Spleen (tissue), 11 donors: Measurements from ENCODE around the gene ATP4A. TPM values are rescaled to one million over a fixed set of nuclear protein-coding genes. Genes with fewer than 3 reads are reported as not detected.

Experiments used
- DNase-seq: peaks from one replicate; pipeline ENCODE4 v3.0.0-alpha.2; 2020
- H3K27ac ChIP-seq, 8 donors: fragments of 200-600 bp; sonication (generic) in 7 of 8; 1 replicate in 4 of 8; 2 replicates in 4 of 8; pipeline versions ENCODE4 v1.5.0 to v1.8.0; 2016 to 2021; ENCODE audit warnings: inconsistent platforms in 4 of 8, mild to moderate bottlenecking in 4 of 8, moderate library complexity in 1 of 8
- H3K27me3 ChIP-seq, 7 donors: fragments of 200-600 bp; sonication (generic) in 6 of 7; replicated peaks in 1 of 7; 1 replicate in 4 of 7; 2 replicates in 3 of 7; pipeline versions ENCODE4 v1.5.0 to v1.8.0; 2016 to 2021; ENCODE audit warnings: inconsistent platforms in 3 of 7, mild to moderate bottlenecking in 1 of 7
- H3K36me3 ChIP-seq, 6 donors: fragments of 200-600 bp; sonication (generic) in 5 of 6; 1 replicate in 4 of 6; 2 replicates in 2 of 6; pipeline versions ENCODE4 v1.5.0 to v1.8.0; 2016 to 2021; ENCODE audit warnings: inconsistent platforms in 2 of 6
- H3K4me1 ChIP-seq, 6 donors: fragments of 200-600 bp; sonication (generic) in 5 of 6; 1 replicate in 3 of 6; 2 replicates in 3 of 6; pipeline versions ENCODE4 v1.5.0 to v1.8.0; 2016 to 2021; ENCODE audit warnings: inconsistent platforms in 3 of 6
- H3K4me3 ChIP-seq, 8 donors: fragments of 200-600 bp; sonication (generic) in 7 of 8; 1 replicate in 4 of 8; 2 replicates in 4 of 8; pipeline versions ENCODE4 v1.5.0 to v1.8.0; 2016 to 2021; ENCODE audit warnings: inconsistent platforms in 4 of 8, mild to moderate bottlenecking in 4 of 8, moderate library complexity in 2 of 8
- H3K9me3 ChIP-seq, 8 donors: fragments of 200-600 bp; sonication (generic) in 7 of 8; 1 replicate in 4 of 8; 2 replicates in 4 of 8; pipeline versions ENCODE4 v1.5.0 to v1.8.0; 2016 to 2021; ENCODE audit warnings: inconsistent platforms in 4 of 8
- CTCF ChIP-seq, 11 experiments: fragments of 200-600 bp in 7 of 11; fragments of 450-650 bp in 4 of 11; sonication (generic) in 4 of 11; IDR thresholded peaks in 8 of 11; conservative IDR thresholded peaks in 3 of 11; 1 replicate in 7 of 11; 2 replicates in 4 of 11; pipeline versions ENCODE4 v1.4.0 to v1.8.0; 2016 to 2021; ENCODE audit warnings: antibody characterized with exemption in 11 of 11, inconsistent platforms in 4 of 11, mild to moderate bottlenecking in 1 of 11
- POLR2A ChIP-seq, 3 donors: fragments of 450-650 bp; IDR thresholded peaks; one replicate each; pipeline ENCODE4 v1.5.1; 2017; ENCODE audit warnings: antibody characterized with exemption in 3 of 3, mild to moderate bottlenecking in 1 of 3
- POLR2AphosphoS5 ChIP-seq, 3 donors: sonication (generic); formaldehyde crosslinking; IDR thresholded peaks; one replicate each; pipeline ENCODE4 v1.5.1; 2017; ENCODE audit warnings: antibody characterized with exemption in 3 of 3
- WGBS, 5 donors: extraction: QIAGEN DNeasy Blood & Tissue Kit in 3 of 5; methylation state at CpG; one replicate each; pipeline versions ENCODE4 v1.1.5 to v1.1.7; 2013 to 2018; 5-methylcytosine and 5-hydroxymethylcytosine counted together
- intact Hi-C: fragments of 100-400 bp; cut with DNase I; formaldehyde crosslinking; loops from one replicate; pipeline ENCODE4 v1.15.0; 2023; ENCODE audit warnings: low total_unique reads
- polyA plus RNA-seq, 3 donors: library from polyadenylated mRNA; stranded (reverse); fragments of 200-250 nt; gene quantifications; one replicate each; pipeline ENCODE4 v1.2.1, GENCODE V29; 2013
- total RNA-seq, 7 donors: library from RNA; depleted of rRNA in 3 of 7; stranded (reverse); fragments of >200 nt in 3 of 7; fragmentation: NEBNext Ultra II Directional in 4 of 7; extraction: Animal tissue kit (Norgen Biotek cat#: 25700) in 4 of 7; gene quantifications; one replicate each; pipeline versions ENCODE4 v1.1.0 to v1.2.1, GENCODE V29; 2016 to 2021
- donor health status: healthy with polysubstance abuse.
- donor health status: DM: no; HTN: no; CAD: no; lungs with moderate emphysema.
- donor health status: DM: no; HTN: no; CAD: no.
- donor health status: Bipolar disorder and iron deficiency.
- donor health status: healthy.
- donor health status: DM: no; HTN: no; CAD: no.
- donor health status: DM: yes; HTN: yes; CAD: no.

Gene ATP4A
- total and polyA plus RNA-seq, 10 donors, result not detected

DNA sequence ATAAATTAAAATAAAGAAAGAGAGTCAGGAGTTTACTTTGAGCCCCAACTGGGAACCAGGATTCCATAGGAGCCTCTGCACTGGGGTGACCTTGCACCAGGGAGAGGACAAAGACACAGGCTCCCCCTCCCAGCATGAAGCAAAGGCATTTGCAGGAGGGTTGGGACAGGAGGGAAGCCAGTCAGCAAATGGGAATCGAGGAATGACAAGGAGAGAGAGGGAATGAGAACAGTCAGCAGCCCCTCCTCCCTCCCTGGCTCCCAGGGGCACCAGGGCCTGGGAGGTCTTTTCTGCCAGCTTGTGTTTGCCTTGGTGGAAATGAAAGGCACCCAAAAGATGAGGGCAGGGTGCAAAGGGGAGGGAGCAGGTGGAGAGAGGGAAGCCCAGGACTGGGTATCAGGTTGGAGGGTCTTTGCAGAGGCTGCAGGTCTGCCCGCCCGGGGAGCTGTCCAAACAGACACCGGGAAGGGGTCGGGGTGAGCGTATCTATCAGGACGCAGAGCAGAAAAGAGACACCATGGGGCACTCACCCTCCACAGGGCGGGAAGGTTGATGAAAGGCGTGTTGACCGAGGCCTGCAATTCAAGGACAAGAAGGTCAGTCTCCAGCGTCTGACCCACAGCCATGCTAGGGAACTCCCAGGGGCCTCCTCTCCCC is 39.1 kb downstream of the ATP4A start:
- H3K27me3 ChIP-seq, result peaks cover 0 to 52% (median 3%) of the 10 kb centered on the region in 7 donors
- DNase-seq, result no peak
- no peaks in the 10 kb centered on the region for H3K9me3 ChIP-seq
- no peaks in the 10 kb centered on the region for H3K4me1 ChIP-seq
- H3K27ac ChIP-seq, result no peak overlapping the region
- no peak overlapping the region for H3K4me3 ChIP-seq
- WGBS, 5 donors, result 33 to 65% (median 56%) methylated on average over 8 to 11 of the region's 11 CpGs
- H3K36me3 ChIP-seq, result no peaks in the 10 kb centered on the region
- intact Hi-C loops, result no loop called here
- TF ChIP-seq POLR2A (IDR thresholded peaks at IDR 0.05) (no peak), CTCF (IDR thresholded peaks at IDR 0.05 in 8 of 11, conservative IDR thresholded peaks at IDR 0.05 in 3 of 11) (no peak), POLR2AphosphoS5 (IDR thresholded peaks at IDR 0.05) (no peak)

GRCh38 chr19:35522745-35523327 is 40.6 kb downstream of the ATP4A start:
- WGBS, 5 donors, result 76 to 93% (median 82%) methylated on average over 12 of the region's 12 CpGs
- DNase-seq, result no peak

GRCh38 chr19:35521124-35521743 is 42.2 kb downstream of the ATP4A start:
- TF ChIP-seq POLR2A (IDR thresholded peaks at IDR 0.05), result no peak
- TF ChIP-seq POLR2AphosphoS5 (IDR thresholded peaks at IDR 0.05), result no peak
- TF ChIP-seq CTCF (IDR thresholded peaks at IDR 0.05 in 8 of 11, conservative IDR thresholded peaks at IDR 0.05 in 3 of 11), result no peak
- Histone ChIP-seq H3K27me3 (peaks cover 0 to 28% (median 0%) of the 10 kb centered on the region in 7 donors), H3K9me3 (no peaks in the 10 kb centered on the region), H3K4me3 (no peak overlapping the region), H3K27ac (no peak overlapping the region), H3K4me1 (no peaks in the 10 kb centered on the region), H3K36me3 (no peaks in the 10 kb centered on the region)
- intact Hi-C loops, result no loop called here
- 64 to 76% (median 73%) methylated on average over 13 to 16 of the region's 16 CpGs for WGBS, 5 donors
- DNase-seq, result no peak

More at GRCh38 chr19:35522745-35523327, 40.6 kb downstream of the ATP4A start:
- Histone ChIP-seq H3K27ac (no peak overlapping the region), H3K27me3 (peaks cover 0 to 40% (median 0%) of the 10 kb centered on the region in 7 donors), H3K4me3 (no peak overlapping the region), H3K36me3 (no peaks in the 10 kb centered on the region), H3K4me1 (no peaks in the 10 kb centered on the region), H3K9me3 (no peaks in the 10 kb centered on the region)
- TF ChIP-seq POLR2A (IDR thresholded peaks at IDR 0.05) (no peak), CTCF (IDR thresholded peaks at IDR 0.05 in 8 of 11, conservative IDR thresholded peaks at IDR 0.05 in 3 of 11) (no peak), POLR2AphosphoS5 (IDR thresholded peaks at IDR 0.05) (no peak)
- intact Hi-C loops, result no loop called here

DNA sequence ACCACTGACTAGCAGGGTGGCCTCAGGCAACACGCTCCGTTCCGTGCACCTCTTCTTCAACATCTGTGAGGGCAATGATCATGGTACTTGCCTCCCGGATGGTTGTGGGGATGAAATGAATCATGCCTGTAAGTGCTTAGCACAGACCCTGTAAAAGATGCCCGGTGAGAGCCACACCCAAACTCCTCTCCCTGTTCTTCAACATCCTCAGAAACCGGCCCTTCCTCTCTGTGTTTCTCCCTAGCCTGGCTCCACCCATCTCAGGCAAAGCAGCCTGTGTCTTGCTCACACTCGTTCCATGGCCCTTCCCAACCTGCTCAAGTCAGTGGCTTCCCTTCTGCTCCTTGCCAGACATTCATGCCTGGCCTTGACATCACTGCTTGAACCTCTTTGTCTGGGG is 44.2 kb downstream of the ATP4A start:
- Histone ChIP-seq H3K27me3 (peaks cover 0 to 20% (median 2%) of the 10 kb centered on the region in 7 donors), H3K4me1 (no peaks in the 10 kb centered on the region), H3K27ac (no peak overlapping the region), H3K9me3 (no peaks in the 10 kb centered on the region), H3K4me3 (no peak overlapping the region), H3K36me3 (no peaks in the 10 kb centered on the region)
- intact Hi-C loops, result no loop called here
- WGBS, 5 donors, result 60 to 66% (median 61%) methylated on average over 7 of the region's 7 CpGs
- no peak for TF ChIP-seq POLR2A (IDR thresholded peaks at IDR 0.05)
- TF ChIP-seq CTCF (IDR thresholded peaks at IDR 0.05 in 8 of 11, conservative IDR thresholded peaks at IDR 0.05 in 3 of 11), result no peak
- no peak for TF ChIP-seq POLR2AphosphoS5 (IDR thresholded peaks at IDR 0.05)
- no peak for DNase-seq
